Cardiac fibroblast (primary cell): ENCODE measurements around the gene CRB2.

Experiments
- DNase-seq, 2 donors: peaks; one replicate each; pipeline versions ENCODE4 v3.0.0 to v3.0.0-alpha.2; 2010; ENCODE audit warnings: low read depth in 2 of 2
- H3K4me3 ChIP-seq, 2 donors: replicated peaks in 1 of 2; 1 replicate in 1 of 2; 2 replicates in 1 of 2; pipeline ENCODE4 v1.5.1; 2011; ENCODE audit warnings: low read depth in 2 of 2, low read length in 2 of 2, mild to moderate bottlenecking in 2 of 2, moderate library complexity in 1 of 2
- TF ChIP-seq, protein P1 (sequence below): IDR thresholded peaks from one replicate; pipeline ENCODE4 v1.5.1; 2011; ENCODE audit warnings: low read depth, mild to moderate bottlenecking, low read length, inconsistent platforms

The CRB2 gene

GRCh38 chr9:123390337-123391135 is 34.5 kb downstream of the CRB2 start:
- DNase-seq: no peak
- H3K4me3 ChIP-seq: no peak overlapping the region
- TF ChIP-seq, protein P1, sequence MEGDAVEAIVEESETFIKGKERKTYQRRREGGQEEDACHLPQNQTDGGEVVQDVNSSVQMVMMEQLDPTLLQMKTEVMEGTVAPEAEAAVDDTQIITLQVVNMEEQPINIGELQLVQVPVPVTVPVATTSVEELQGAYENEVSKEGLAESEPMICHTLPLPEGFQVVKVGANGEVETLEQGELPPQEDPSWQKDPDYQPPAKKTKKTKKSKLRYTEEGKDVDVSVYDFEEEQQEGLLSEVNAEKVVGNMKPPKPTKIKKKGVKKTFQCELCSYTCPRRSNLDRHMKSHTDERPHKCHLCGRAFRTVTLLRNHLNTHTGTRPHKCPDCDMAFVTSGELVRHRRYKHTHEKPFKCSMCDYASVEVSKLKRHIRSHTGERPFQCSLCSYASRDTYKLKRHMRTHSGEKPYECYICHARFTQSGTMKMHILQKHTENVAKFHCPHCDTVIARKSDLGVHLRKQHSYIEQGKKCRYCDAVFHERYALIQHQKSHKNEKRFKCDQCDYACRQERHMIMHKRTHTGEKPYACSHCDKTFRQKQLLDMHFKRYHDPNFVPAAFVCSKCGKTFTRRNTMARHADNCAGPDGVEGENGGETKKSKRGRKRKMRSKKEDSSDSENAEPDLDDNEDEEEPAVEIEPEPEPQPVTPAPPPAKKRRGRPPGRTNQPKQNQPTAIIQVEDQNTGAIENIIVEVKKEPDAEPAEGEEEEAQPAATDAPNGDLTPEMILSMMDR: no peak

DNA sequence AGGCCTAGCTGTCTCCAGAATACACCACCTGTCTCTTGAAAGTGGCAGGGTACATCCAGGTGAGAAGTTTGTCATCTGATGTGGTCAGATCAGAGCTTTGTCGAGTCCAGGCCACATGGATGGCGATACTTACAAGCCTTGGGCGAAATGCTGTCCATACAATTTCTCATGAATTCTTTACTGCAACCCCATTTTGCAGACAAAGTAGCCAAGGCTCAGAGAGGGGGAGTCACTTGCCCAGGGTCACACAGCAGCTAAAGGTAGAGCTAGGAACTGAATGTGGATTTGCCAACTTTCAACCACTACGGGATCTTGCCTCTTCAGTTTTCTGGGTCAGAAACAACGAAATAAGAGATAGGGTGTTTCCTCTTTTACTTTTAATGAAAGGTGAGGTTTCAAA is 35.2 kb downstream of the CRB2 start:
- no peak for DNase-seq
- TF ChIP-seq, protein P1: no peak
- no peak overlapping the region for H3K4me3 ChIP-seq

- H3K4me3 ChIP-seq: no peak overlapping the region
- DNase-seq: no peak
- TF ChIP-seq, protein P1: no peak
These were observed 35.9 kb downstream of the CRB2 start for GRCh38 chr9:123391946-123392345.

DNA sequence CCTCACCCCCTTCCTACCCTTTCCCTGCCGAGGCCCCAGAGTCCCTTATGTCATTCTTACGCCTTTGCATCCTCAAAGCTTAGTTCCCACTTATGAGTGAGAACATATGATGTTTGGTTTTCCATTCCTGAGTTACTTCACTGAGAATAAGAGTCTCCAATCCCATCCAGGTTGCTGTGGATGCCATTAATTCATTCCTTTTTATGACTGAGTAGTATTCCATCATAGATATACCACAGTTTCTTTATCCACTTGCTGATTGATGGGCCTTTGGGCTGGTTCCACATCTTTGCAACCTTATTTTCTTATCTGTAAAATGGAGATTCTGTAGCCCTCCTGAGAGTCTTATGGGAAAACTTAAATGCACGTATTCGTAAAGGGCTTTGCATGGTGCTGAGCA is 36.8 kb downstream of the CRB2 start:
- no peak for DNase-seq
- no peak overlapping the region for H3K4me3 ChIP-seq
- TF ChIP-seq, protein P1: no peak

GRCh38 chr9:123394291-123395235 is 38.6 kb downstream of the CRB2 start:
- no peak overlapping the region for H3K4me3 ChIP-seq
- no peak for DNase-seq
- TF ChIP-seq, protein P1: no peak

DNA sequence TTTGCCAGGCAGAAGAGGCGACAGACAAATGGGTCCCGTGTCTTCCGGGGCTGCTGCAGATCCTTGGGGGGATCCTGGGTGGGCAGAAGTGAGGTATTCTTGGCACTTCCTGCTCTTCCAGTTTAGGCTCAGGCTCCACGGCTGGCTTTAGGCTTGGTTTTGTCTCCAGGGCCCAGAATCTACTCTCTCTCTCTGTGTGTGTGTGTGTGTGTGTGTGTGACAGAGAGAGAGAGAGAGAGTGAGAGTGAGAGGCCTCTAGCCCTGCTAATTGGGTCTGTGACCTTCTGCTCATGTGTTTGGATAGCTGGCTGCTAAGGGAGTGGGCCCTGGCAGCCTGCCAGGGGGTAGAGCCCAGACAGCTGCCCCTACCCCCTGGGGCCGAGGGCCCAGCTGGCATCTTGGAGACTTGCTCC is 39.3 kb downstream of the CRB2 start:
- H3K4me3 ChIP-seq: no peak overlapping the region
- TF ChIP-seq, protein P1: no peak
- no peak for DNase-seq
